PFSK-1 (cell line): ENCODE data around the gene ADAM10.

Experiments used
- FOXP2 ChIP-seq: optimal IDR thresholded peaks from 2 replicates; pipeline ENCODE3; 2011; ENCODE audit warnings: borderline replicate concordance, control low read depth, inconsistent platforms; ENCODE audit not compliant: insufficient read depth; ENCODE audit errors: extremely low read length, extremely low read depth
- POLR2AphosphoS5 ChIP-seq: IDR thresholded peaks from 2 replicates; pipeline ENCODE4 v1.6.1; 2012; ENCODE audit warnings: low read depth, mild to moderate bottlenecking, control low read depth, low read length, moderate library complexity
- REST ChIP-seq, 2 experiments: IDR thresholded peaks; 2 replicates each; pipeline versions ENCODE4 v1.6.1 to v1.8.0; 2011 to 2012; ENCODE audit warnings: low read depth in 2 of 2, low read length in 2 of 2, control low read depth in 1 of 2, inconsistent platforms in 1 of 2, mild to moderate bottlenecking in 1 of 2, moderate library complexity in 1 of 2; ENCODE audit not compliant: insufficient read depth in 1 of 2
- SIN3A ChIP-seq: IDR thresholded peaks from 2 replicates; pipeline ENCODE4 v1.6.1; 2012; ENCODE audit warnings: mild to moderate bottlenecking, low read length, moderate library complexity, borderline replicate concordance; ENCODE audit not compliant: insufficient read depth
- TAF1 ChIP-seq: IDR thresholded peaks from 2 replicates; pipeline ENCODE4 v1.6.1; 2012; ENCODE audit warnings: low read length, control low read depth, borderline replicate concordance; ENCODE audit not compliant: insufficient read depth

- TF ChIP-seq TAF1, result no peak
- no peak for TF ChIP-seq POLR2AphosphoS5
- no peak for TF ChIP-seq SIN3A
- no peak for TF ChIP-seq REST (IDR thresholded peaks at IDR 0.05; ENCODE audit: insufficient read depth in 1 of 2, low read depth in 2 of 2, low read length in 2 of 2)
- no peak for TF ChIP-seq FOXP2
Measured at GRCh38 chr15:58779554-58779953, 30.0 kb upstream of the ADAM10 start.
